HepG2 (cell line): ENCODE measurements around the gene TOPORS. TPM values are rescaled to one million over a fixed set of nuclear protein-coding genes. Genes with fewer than 3 reads are reported as not detected.

Experiments
- BHLHE40 ChIP-seq: IDR thresholded peaks from 2 replicates; pipeline ENCODE4 v1.6.1; 2011; ENCODE audit warnings: low read length, improper control_type of control experiment
- CEBPB ChIP-seq: IDR thresholded peaks from 2 replicates; pipeline ENCODE4 v1.6.1; 2011; ENCODE audit warnings: low read depth, low read length, improper control_type of control experiment, borderline replicate concordance
- CREBL2 ChIP-seq: sonication (generic); formaldehyde crosslinking; IDR thresholded peaks from 2 replicates; pipeline ENCODE4 v1.8.1; 2023; ENCODE audit warnings: missing genetic modification reagents, mild to moderate bottlenecking, borderline replicate concordance
- ELF3 ChIP-seq: IDR thresholded peaks from 2 replicates; pipeline ENCODE4 v1.6.1; 2016; ENCODE audit warnings: missing genetic modification reagents, missing compliant biosample characterization
- GPN1 ChIP-seq: sonication (generic); formaldehyde crosslinking; IDR thresholded peaks from 2 replicates; pipeline ENCODE4 v1.5.1; 2020; ENCODE audit warnings: missing genetic modification reagents, borderline replicate concordance
- GTF2F1 ChIP-seq: fragments of 150-350 bp; IDR thresholded peaks from 2 replicates; pipeline ENCODE4 v1.6.1; 2014; ENCODE audit warnings: low read length
- JDP2 ChIP-seq: sonication (generic); formaldehyde crosslinking; IDR thresholded peaks from 2 replicates; pipeline ENCODE4 v1.8.1; 2022; ENCODE audit warnings: missing genetic modification reagents, borderline replicate concordance
- PAXIP1 ChIP-seq: sonication (generic); formaldehyde crosslinking; conservative IDR thresholded peaks from 2 replicates; pipeline ENCODE4 v1.4.0; 2020; ENCODE audit warnings: mild to moderate bottlenecking, missing genetic modification reagents, moderate library complexity
- PCBP1 ChIP-seq: fragments of 200-400 bp; formaldehyde crosslinking; IDR thresholded peaks from 2 replicates; pipeline ENCODE4 v1.6.1; 2017; ENCODE audit warnings: mild to moderate bottlenecking, low read depth, low read length, borderline replicate concordance
- PHF20 ChIP-seq: sonication (generic); formaldehyde crosslinking; IDR thresholded peaks from 2 replicates; pipeline ENCODE4 v1.5.0; 2020; ENCODE audit warnings: mild to moderate bottlenecking, missing genetic modification reagents
- PHF21A ChIP-seq: sonication (generic); formaldehyde crosslinking; IDR thresholded peaks from 2 replicates; pipeline ENCODE4 v1.5.0; 2020; ENCODE audit warnings: mild to moderate bottlenecking, missing genetic modification reagents
- SATB2 ChIP-seq: sonication (generic); formaldehyde crosslinking; IDR thresholded peaks from 2 replicates; pipeline ENCODE4 v1.5.0; 2020; ENCODE audit warnings: missing genetic modification reagents
- TEF ChIP-seq: sonication (generic); formaldehyde crosslinking; IDR thresholded peaks from 2 replicates; pipeline ENCODE4 v1.5.0; 2020; ENCODE audit warnings: missing genetic modification reagents
- TMF1 ChIP-seq: sonication (generic); formaldehyde crosslinking; IDR thresholded peaks from 2 replicates; pipeline ENCODE4 v1.8.1; 2022; ENCODE audit warnings: low read depth, missing genetic modification reagents
- TRAFD1 ChIP-seq: sonication (generic); formaldehyde crosslinking; IDR thresholded peaks from 2 replicates; pipeline ENCODE4 v1.5.1; 2020; ENCODE audit warnings: missing genetic modification reagents, mild to moderate bottlenecking, borderline replicate concordance
- ZBTB2 ChIP-seq: sonication (generic); formaldehyde crosslinking; IDR thresholded peaks from 2 replicates; pipeline ENCODE4 v1.8.0; 2022; ENCODE audit warnings: low read depth, missing genetic modification reagents
- ZIK1 ChIP-seq: sonication (generic); formaldehyde crosslinking; IDR thresholded peaks from 2 replicates; pipeline ENCODE4 v1.5.0; 2020; ENCODE audit warnings: mild to moderate bottlenecking, low read depth, missing genetic modification reagents, borderline replicate concordance
- ZNF121 ChIP-seq: sonication (generic); formaldehyde crosslinking; IDR thresholded peaks from 2 replicates; pipeline ENCODE4 v1.5.0; 2020; ENCODE audit warnings: mild to moderate bottlenecking, missing genetic modification reagents
- ZNF326 ChIP-seq: sonication (generic); formaldehyde crosslinking; IDR thresholded peaks from 2 replicates; pipeline ENCODE4 v1.4.0; 2020; ENCODE audit warnings: missing genetic modification reagents, borderline replicate concordance
- ZNF333 ChIP-seq: sonication (generic); formaldehyde crosslinking; IDR thresholded peaks from 2 replicates; pipeline ENCODE4 v1.4.0; 2020; ENCODE audit warnings: mild to moderate bottlenecking, missing genetic modification reagents, borderline replicate concordance
- ZNF546 ChIP-seq: sonication (generic); formaldehyde crosslinking; conservative IDR thresholded peaks from 2 replicates; pipeline ENCODE4 v1.8.1; 2023; ENCODE audit warnings: mild to moderate bottlenecking, missing genetic modification reagents
- ZNF749 ChIP-seq: sonication (generic); formaldehyde crosslinking; IDR thresholded peaks from 2 replicates; pipeline ENCODE4 v1.8.0; 2022; ENCODE audit warnings: mild to moderate bottlenecking, missing genetic modification reagents, moderate library complexity, borderline replicate concordance
- ZNF790 ChIP-seq: sonication (generic); formaldehyde crosslinking; IDR thresholded peaks from 2 replicates; pipeline ENCODE4 v1.8.0; 2022; ENCODE audit warnings: missing genetic modification reagents, mild to moderate bottlenecking, borderline replicate concordance
- polyA plus RNA-seq, 8 experiments: library from polyadenylated mRNA; depleted of rRNA in 3 of 8; stranded (reverse) in 7 of 8; unstranded in 1 of 8; fragments of >200 nt; fragmentation: Illumina TruSeq in 4 of 8; extraction: Trizol in 4 of 8; gene quantifications; 2 replicates each; pipeline versions ENCODE4 v1.2.1 to v1.2.3, GENCODE V29; 2011 to 2016; ENCODE audit warnings: low read depth in 4 of 8, missing spikeins in 1 of 8, mixed read lengths in 1 of 8; ENCODE audit not compliant: insufficient read depth in 1 of 8
- total RNA-seq, 5 experiments: library from RNA; depleted of rRNA; stranded (reverse); fragments of >200 nt; fragmentation: Illumina TruSeq; extraction: Trizol; gene quantifications; 2 replicates each; pipeline ENCODE4 v1.2.3, GENCODE V29; 2016; ENCODE audit warnings: low read depth in 1 of 5

TOPORS gene
- total and polyA plus RNA-seq, 2 of the 13 experiments (the other 11 are each of a cell fraction or from before 2014, with no cell fraction given), result 6.8 to 19.6 TPM

GRCh38 chr9:32550562-32551275 lies 1.7 kb downstream of the TOPORS start (continued):
- TF ChIP-seq CREBL2 (CRISPR knock-in tag), result no peak
- TF ChIP-seq BHLHE40, result no peak
- TF ChIP-seq SATB2 (CRISPR knock-in tag), result no peak
- no peak for TF ChIP-seq TMF1 (CRISPR knock-in tag)
- TF ChIP-seq ZNF333 (CRISPR knock-in tag), result no peak
- TF ChIP-seq TRAFD1 (CRISPR knock-in tag), result no peak
- 0 out of 2 replicates have a peak, but pooled peaks have one; percentile 77 for TF ChIP-seq PCBP1
- TF ChIP-seq ZNF121 (CRISPR knock-in tag), result peak; percentile 99
- peak; percentile 61; the same call in 1 of the 2 replicates for TF ChIP-seq PHF21A (CRISPR knock-in tag)
- TF ChIP-seq ZNF546 (CRISPR knock-in tag), result no peak
- no peak for TF ChIP-seq TEF (CRISPR knock-in tag)
- no peak for TF ChIP-seq ZNF790 (CRISPR knock-in tag)
- no peak for TF ChIP-seq ZNF326 (CRISPR knock-in tag)
- no peak for TF ChIP-seq ZIK1 (CRISPR knock-in tag)
- TF ChIP-seq CEBPB, result no peak
- no peak; the same call in 1 of the 2 replicates for TF ChIP-seq PAXIP1 (CRISPR knock-in tag)
- TF ChIP-seq GPN1, result no peak
- peak; percentile 31; the same call in 1 of the 2 replicates for TF ChIP-seq ELF3 (CRISPR knock-in tag)
- no peak for TF ChIP-seq ZBTB2 (CRISPR knock-in tag)
- TF ChIP-seq PHF20 (CRISPR knock-in tag), result peak; percentile 64; the same call in 1 of the 2 replicates
- TF ChIP-seq ZNF749 (CRISPR knock-in tag), result no peak
- TF ChIP-seq GTF2F1, result no peak
- TF ChIP-seq JDP2 (CRISPR knock-in tag), result no peak
